ENCODE data around the gene TLR2. TPM values are rescaled to one million over a fixed set of nuclear protein-coding genes. Genes with fewer than 3 reads are reported as not detected.

Gene TLR2
- total and polyA plus RNA-seq, 4 donors, result 2.9 to 15.6 (median 6.2) TPM

GRCh38 chr4:153661215-153661822 is 22.8 kb upstream of the TLR2 start (continued):
- TF ChIP-seq REST (IDR thresholded peaks at IDR 0.05) (peak; percentile 23), SP1 (IDR thresholded peaks at IDR 0.05) (peak; percentile 49), FOXA2 (IDR thresholded peaks at IDR 0.05) (peak; percentile 45), YY1 (IDR thresholded peaks at IDR 0.05) (peak; percentile 49), ATF3 (IDR thresholded peaks at IDR 0.05) (peak; percentile 62), TAF1 (conservative IDR thresholded peaks at IDR 0.05) (no peak)

GRCh38 chr4:153661908-153662307 is 22.2 kb upstream of the TLR2 start:
- 97% methylated on average over 1 of the region's 1 CpG for WGBS
- H3K4me1 ChIP-seq (ENCODE audit: control insufficient read depth in 4 of 4, insufficient read depth in 4 of 4, low read length in 3 of 4), result peaks cover 0 to 5% (median 0%) of the 10 kb centered on the region in 4 donors
- no peak overlapping the region for H3K27ac ChIP-seq (ENCODE audit: low read depth in 1 of 2, low read length in 2 of 2)
- no peak for DNase-seq (ENCODE audit: low spot score)
- H3K36me3 ChIP-seq (ENCODE audit: control insufficient read depth in 4 of 4, insufficient read depth in 3 of 4, low read depth in 1 of 4, low read length in 3 of 4), result no peaks in the 10 kb centered on the region
- H3K4me3 ChIP-seq (ENCODE audit: low read depth in 1 of 3, low read length in 3 of 3), result no peak overlapping the region
- H3K27me3 ChIP-seq (ENCODE audit: control insufficient read depth in 4 of 4, insufficient read depth in 4 of 4, low read length in 3 of 4), result no peaks in the 10 kb centered on the region
- no peaks in the 10 kb centered on the region for H3K9me3 ChIP-seq (ENCODE audit: control insufficient read depth in 4 of 4, low read length in 3 of 4)
- TF ChIP-seq GABPA (IDR thresholded peaks at IDR 0.05 in 1 of 2, conservative IDR thresholded peaks at IDR 0.05 in 1 of 2) (no peak), RAD21 (IDR thresholded peaks at IDR 0.05) (no peak), MAX (IDR thresholded peaks at IDR 0.05) (no peak), FOXA2 (IDR thresholded peaks at IDR 0.05) (no peak), SP1 (IDR thresholded peaks at IDR 0.05) (no peak), HNF4A (conservative IDR thresholded peaks at IDR 0.05) (no peak), JUND (IDR thresholded peaks at IDR 0.05) (no peak)
- TF ChIP-seq, protein P1, sequence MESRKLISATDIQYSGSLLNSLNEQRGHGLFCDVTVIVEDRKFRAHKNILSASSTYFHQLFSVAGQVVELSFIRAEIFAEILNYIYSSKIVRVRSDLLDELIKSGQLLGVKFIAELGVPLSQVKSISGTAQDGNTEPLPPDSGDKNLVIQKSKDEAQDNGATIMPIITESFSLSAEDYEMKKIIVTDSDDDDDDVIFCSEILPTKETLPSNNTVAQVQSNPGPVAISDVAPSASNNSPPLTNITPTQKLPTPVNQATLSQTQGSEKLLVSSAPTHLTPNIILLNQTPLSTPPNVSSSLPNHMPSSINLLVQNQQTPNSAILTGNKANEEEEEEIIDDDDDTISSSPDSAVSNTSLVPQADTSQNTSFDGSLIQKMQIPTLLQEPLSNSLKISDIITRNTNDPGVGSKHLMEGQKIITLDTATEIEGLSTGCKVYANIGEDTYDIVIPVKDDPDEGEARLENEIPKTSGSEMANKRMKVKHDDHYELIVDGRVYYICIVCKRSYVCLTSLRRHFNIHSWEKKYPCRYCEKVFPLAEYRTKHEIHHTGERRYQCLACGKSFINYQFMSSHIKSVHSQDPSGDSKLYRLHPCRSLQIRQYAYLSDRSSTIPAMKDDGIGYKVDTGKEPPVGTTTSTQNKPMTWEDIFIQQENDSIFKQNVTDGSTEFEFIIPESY (IDR thresholded peaks at IDR 0.05), result no peak
- no peak overlapping the region for H3K9ac ChIP-seq (ENCODE audit: low read depth in 1 of 2, low read length in 2 of 2)

DNA sequence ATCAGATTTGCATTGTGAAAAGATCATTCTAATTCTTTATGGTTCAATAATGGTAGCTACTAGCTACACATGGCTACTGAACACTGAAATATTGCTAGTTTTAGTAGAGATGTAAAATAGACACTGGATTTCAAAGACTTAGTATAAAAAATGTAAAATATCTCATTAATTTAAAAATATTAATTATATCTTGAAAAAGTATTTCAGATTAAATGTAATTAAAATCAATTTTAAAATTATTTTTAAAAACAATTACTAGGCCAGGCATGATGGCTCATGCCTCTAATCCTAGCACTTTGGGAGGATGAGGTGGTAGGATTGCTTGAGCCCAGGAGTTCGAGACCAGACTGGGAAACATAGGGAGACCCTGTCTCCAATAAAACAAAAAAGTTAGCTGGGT is 20.4 kb upstream of the TLR2 start:
- H3K27ac ChIP-seq (ENCODE audit: low read depth in 1 of 2, low read length in 2 of 2), result no peak overlapping the region
- no peak for DNase-seq (ENCODE audit: low spot score)
- no peak overlapping the region for H3K4me3 ChIP-seq (ENCODE audit: low read depth in 1 of 3, low read length in 3 of 3)
- TF ChIP-seq, protein P1 (IDR thresholded peaks at IDR 0.05), result no peak
- no peak for TF ChIP-seq YY1 (IDR thresholded peaks at IDR 0.05)
- TF ChIP-seq SP1 (IDR thresholded peaks at IDR 0.05), result no peak
- no peak for TF ChIP-seq EGR1 (IDR thresholded peaks at IDR 0.05; ENCODE audit: low read depth in 2 of 2)
- no peak for TF ChIP-seq GABPA (IDR thresholded peaks at IDR 0.05 in 1 of 2, conservative IDR thresholded peaks at IDR 0.05 in 1 of 2)
- no peak for TF ChIP-seq FOXA2 (IDR thresholded peaks at IDR 0.05)
- H3K9ac ChIP-seq (ENCODE audit: low read depth in 1 of 2, low read length in 2 of 2), result no peak overlapping the region
- no peaks in the 10 kb centered on the region for H3K36me3 ChIP-seq (ENCODE audit: control insufficient read depth in 4 of 4, insufficient read depth in 3 of 4, low read depth in 1 of 4, low read length in 3 of 4)
- no peaks in the 10 kb centered on the region for H3K27me3 ChIP-seq (ENCODE audit: control insufficient read depth in 4 of 4, insufficient read depth in 4 of 4, low read length in 3 of 4)
- 93% methylated on average over 1 of the region's 1 CpG for WGBS
- peaks cover 0 to 5% (median 0%) of the 10 kb centered on the region in 4 donors for H3K4me1 ChIP-seq (ENCODE audit: control insufficient read depth in 4 of 4, insufficient read depth in 4 of 4, low read length in 3 of 4)
- no peaks in the 10 kb centered on the region for H3K9me3 ChIP-seq (ENCODE audit: control insufficient read depth in 4 of 4, low read length in 3 of 4)
